ENCODE data around the gene BRD2.

The BRD2 gene

DNA sequence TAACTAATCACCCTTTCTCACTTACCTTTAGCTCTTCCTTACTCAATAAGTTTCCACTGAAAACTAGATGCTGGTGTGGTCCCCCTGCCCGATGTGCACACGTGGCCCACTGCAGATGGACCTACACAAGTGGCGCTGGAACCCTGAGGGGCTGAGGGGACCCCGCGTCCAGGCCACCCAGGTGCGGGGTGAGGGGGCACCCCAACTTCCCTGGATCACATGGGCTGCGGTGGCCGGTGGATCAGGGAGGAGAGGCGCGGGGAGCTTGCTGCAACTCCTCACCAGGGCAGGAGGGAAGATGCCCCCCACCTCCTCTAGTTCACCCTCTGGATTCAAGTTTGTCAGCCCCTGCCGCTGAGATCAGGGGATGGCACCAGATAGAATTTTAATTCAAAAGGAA lies 53.5 kb downstream of the BRD2 start:
- H3K4me3 ChIP-seq (ENCODE audit: low read depth in 1 of 2, low read length in 1 of 2) = no peak overlapping the region
- H3K9me3 ChIP-seq = no peaks in the 10 kb centered on the region
- H3K4me1 ChIP-seq (ENCODE audit: control insufficient read depth in 1 of 2, insufficient read depth in 1 of 2, low read depth in 1 of 2, low read length in 1 of 2) = peaks cover 11 to 16% of the 10 kb centered on the region in 2 experiments
- H3K27me3 ChIP-seq = no peaks in the 10 kb centered on the region
- TF ChIP-seq, protein P1, sequence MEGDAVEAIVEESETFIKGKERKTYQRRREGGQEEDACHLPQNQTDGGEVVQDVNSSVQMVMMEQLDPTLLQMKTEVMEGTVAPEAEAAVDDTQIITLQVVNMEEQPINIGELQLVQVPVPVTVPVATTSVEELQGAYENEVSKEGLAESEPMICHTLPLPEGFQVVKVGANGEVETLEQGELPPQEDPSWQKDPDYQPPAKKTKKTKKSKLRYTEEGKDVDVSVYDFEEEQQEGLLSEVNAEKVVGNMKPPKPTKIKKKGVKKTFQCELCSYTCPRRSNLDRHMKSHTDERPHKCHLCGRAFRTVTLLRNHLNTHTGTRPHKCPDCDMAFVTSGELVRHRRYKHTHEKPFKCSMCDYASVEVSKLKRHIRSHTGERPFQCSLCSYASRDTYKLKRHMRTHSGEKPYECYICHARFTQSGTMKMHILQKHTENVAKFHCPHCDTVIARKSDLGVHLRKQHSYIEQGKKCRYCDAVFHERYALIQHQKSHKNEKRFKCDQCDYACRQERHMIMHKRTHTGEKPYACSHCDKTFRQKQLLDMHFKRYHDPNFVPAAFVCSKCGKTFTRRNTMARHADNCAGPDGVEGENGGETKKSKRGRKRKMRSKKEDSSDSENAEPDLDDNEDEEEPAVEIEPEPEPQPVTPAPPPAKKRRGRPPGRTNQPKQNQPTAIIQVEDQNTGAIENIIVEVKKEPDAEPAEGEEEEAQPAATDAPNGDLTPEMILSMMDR (IDR thresholded peaks at IDR 0.05) = no peak
- no peaks in the 10 kb centered on the region for H3K36me3 ChIP-seq
- no peak overlapping the region for H3K27ac ChIP-seq

DNA sequence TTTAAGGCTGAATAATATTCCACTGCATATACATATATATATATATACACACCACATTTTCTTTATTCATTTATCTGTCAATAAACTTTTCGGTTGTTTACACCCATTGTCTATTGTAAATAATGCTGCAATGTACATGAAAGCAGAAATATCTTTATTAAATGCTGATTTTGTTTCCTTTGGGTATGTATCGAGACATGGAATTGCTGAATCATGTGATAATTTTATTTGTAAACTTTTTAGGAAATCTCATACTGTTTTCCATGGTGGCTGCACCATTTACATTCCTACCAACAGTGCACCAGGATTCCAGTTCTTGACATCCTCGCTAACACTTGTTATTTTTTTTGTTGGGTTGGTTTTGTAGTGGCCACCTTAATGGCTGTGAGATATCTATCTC lies 55.1 kb downstream of the BRD2 start:
- TF ChIP-seq, protein P1 (IDR thresholded peaks at IDR 0.05) = no peak
- Histone ChIP-seq H3K27ac (no peak overlapping the region), H3K4me1 (ENCODE audit: control insufficient read depth in 1 of 2, insufficient read depth in 1 of 2, low read depth in 1 of 2, low read length in 1 of 2) (peaks cover 10 to 11% of the 10 kb centered on the region in 2 experiments), H3K36me3 (no peaks in the 10 kb centered on the region), H3K27me3 (no peaks in the 10 kb centered on the region), H3K9me3 (no peaks in the 10 kb centered on the region), H3K4me3 (ENCODE audit: low read depth in 1 of 2, low read length in 1 of 2) (no peak overlapping the region)

DNA sequence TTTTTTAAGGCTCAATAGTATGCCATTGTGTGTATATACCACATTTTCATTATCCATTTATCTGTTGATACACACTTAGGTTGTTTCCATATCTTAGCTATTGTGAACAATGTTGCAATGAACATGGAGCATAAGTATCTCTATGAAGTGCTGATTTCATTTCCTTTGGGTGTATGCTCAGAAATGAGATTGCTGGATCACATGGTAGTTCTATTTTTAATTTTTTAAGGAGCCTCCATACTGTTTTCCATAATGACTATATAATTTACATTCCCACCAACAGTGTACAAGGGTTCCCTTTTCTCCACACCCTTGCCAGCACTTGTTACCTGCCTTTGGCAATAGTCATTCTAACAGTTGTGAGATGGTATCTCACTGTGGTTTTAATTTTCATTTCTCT lies 56.1 kb downstream of the BRD2 start:
- H3K27me3 ChIP-seq = peaks cover 1% of the 10 kb centered on the region
- no peaks in the 10 kb centered on the region for H3K36me3 ChIP-seq
- peaks cover under 1 to 1% of the 10 kb centered on the region in 2 experiments for H3K4me1 ChIP-seq (ENCODE audit: control insufficient read depth in 1 of 2, insufficient read depth in 1 of 2, low read depth in 1 of 2, low read length in 1 of 2)
- no peaks in the 10 kb centered on the region for H3K9me3 ChIP-seq
- TF ChIP-seq, protein P1 (IDR thresholded peaks at IDR 0.05) = no peak
- H3K4me3 ChIP-seq (ENCODE audit: low read depth in 1 of 2, low read length in 1 of 2) = no peak overlapping the region
- H3K27ac ChIP-seq = no peak overlapping the region

GRCh38 chr6:33028220-33028849 lies 59.9 kb downstream of the BRD2 start:
- no peaks in the 10 kb centered on the region for H3K36me3 ChIP-seq
- no peaks in the 10 kb centered on the region for H3K9me3 ChIP-seq
- H3K27ac ChIP-seq = no peak overlapping the region
- H3K4me1 ChIP-seq (ENCODE audit: control insufficient read depth in 1 of 2, insufficient read depth in 1 of 2, low read depth in 1 of 2, low read length in 1 of 2) = no peaks in the 10 kb centered on the region
- no peak overlapping the region for H3K4me3 ChIP-seq (ENCODE audit: low read depth in 1 of 2, low read length in 1 of 2)
- TF ChIP-seq, protein P1 (IDR thresholded peaks at IDR 0.05) = no peak
- H3K27me3 ChIP-seq = peaks cover 9% of the 10 kb centered on the region

- no peaks in the 10 kb centered on the region for H3K9me3 ChIP-seq
- H3K36me3 ChIP-seq = no peaks in the 10 kb centered on the region
- H3K4me3 ChIP-seq (ENCODE audit: low read depth in 1 of 2, low read length in 1 of 2) = no peak overlapping the region
- TF ChIP-seq, protein P1 (IDR thresholded peaks at IDR 0.05) = no peak
- H3K27ac ChIP-seq = no peak overlapping the region
- no peaks in the 10 kb centered on the region for H3K4me1 ChIP-seq (ENCODE audit: control insufficient read depth in 1 of 2, insufficient read depth in 1 of 2, low read depth in 1 of 2, low read length in 1 of 2)
- H3K27me3 ChIP-seq = peaks cover 9% of the 10 kb centered on the region
These were observed 61.2 kb downstream of the BRD2 start for GRCh38 chr6:33029328-33030184.
